Measurements from ENCODE around the gene FAR2.
A peak's percentile ranks its signal among the peaks of the same experiment; 100 is the strongest.

Gene FAR2

DNA sequence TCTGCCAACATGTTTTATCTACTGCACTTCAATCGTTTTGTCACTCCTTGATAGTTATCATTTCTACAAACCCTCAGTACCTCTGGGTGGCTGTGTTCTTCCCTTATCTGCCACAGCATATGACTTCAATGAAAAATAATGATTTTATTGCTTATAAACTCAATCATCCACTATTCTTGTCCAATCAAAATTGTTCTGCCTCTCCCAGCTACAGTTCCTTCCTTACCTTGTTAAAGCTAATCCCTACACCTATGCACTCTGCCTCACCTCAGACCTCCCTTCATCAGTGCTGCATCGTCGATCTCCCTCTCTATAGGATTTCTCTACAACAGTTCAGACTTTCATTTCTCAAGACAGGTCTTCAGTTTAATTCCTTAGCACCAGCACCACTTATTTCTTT, 173.1 kb downstream of the FAR2 start:
- no peak for TF ChIP-seq ZFX (IDR thresholded peaks at IDR 0.05; ENCODE audit: borderline replicate concordance)
- TF ChIP-seq, protein P1, sequence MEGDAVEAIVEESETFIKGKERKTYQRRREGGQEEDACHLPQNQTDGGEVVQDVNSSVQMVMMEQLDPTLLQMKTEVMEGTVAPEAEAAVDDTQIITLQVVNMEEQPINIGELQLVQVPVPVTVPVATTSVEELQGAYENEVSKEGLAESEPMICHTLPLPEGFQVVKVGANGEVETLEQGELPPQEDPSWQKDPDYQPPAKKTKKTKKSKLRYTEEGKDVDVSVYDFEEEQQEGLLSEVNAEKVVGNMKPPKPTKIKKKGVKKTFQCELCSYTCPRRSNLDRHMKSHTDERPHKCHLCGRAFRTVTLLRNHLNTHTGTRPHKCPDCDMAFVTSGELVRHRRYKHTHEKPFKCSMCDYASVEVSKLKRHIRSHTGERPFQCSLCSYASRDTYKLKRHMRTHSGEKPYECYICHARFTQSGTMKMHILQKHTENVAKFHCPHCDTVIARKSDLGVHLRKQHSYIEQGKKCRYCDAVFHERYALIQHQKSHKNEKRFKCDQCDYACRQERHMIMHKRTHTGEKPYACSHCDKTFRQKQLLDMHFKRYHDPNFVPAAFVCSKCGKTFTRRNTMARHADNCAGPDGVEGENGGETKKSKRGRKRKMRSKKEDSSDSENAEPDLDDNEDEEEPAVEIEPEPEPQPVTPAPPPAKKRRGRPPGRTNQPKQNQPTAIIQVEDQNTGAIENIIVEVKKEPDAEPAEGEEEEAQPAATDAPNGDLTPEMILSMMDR (IDR thresholded peaks at IDR 0.05) = no peak

DNA sequence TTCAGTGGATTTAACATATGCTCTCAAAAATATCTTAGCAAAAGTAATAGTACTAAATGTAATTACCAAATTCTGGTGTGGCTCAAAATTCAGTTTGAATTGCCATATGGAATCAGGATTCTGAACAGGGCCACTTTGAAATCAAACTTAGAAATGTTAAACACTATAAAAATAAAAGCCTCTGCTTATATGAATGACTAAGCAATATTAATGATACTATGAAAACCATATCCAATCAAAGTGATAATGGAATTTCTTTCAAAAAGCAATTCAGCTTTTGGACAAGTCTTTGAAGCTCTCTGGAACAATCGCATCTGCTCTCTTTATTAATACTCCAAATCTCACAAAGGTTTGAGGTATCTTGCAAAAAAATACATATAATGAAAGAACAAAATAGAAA, 180.3 kb downstream of the FAR2 start:
- TF ChIP-seq, protein P1 (IDR thresholded peaks at IDR 0.05) = no peak
- TF ChIP-seq ZFX (IDR thresholded peaks at IDR 0.05; ENCODE audit: borderline replicate concordance) = no peak
- no peak overlapping the region for H3K27ac ChIP-seq

More for the DNA sequence above, 173.1 kb downstream of the FAR2 start:
- no peak overlapping the region for H3K27ac ChIP-seq

DNA sequence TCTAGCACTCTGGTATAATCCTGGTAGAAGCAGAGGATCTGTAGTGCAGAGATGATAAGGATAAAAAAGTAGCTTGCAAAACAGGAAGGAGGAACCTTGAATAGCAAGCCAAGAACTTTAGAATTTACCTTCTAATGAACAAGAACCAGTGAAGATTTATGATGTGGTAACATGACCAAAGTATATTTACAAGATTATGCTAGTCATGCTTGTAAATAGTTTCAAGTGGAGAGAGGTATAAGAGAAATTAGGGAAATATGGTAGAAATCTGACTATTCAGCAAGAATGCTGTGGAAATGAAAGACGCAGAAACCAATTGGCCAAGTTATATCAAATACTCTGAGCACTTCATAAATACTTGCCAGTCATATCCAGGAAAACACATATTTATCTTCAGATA, 184.1 kb downstream of the FAR2 start:
- TF ChIP-seq, protein P1 (IDR thresholded peaks at IDR 0.05) = no peak
- no peak for TF ChIP-seq ZFX (IDR thresholded peaks at IDR 0.05; ENCODE audit: borderline replicate concordance)
- no peak overlapping the region for H3K27ac ChIP-seq

DNA sequence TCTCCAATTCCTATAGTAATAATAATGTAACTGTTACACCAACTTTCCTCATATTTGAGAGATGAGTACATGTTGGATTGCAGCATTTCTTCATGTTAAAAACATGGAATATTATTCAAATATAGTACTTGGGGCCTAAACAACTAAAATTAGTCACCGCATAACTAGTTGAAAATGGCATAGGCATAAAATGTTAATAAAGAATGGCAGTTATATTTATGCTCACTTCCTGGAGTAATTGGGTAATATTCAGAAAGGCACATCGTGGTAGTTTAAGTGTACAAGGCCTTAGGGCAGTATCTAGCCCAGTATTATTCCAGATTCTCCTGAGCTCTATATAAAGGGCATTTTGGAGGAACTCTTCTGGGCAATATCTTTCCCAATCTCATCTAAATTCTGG, 185.9 kb downstream of the FAR2 start:
- TF ChIP-seq, protein P1 (IDR thresholded peaks at IDR 0.05) = no peak
- no peak for TF ChIP-seq ZFX (IDR thresholded peaks at IDR 0.05; ENCODE audit: borderline replicate concordance)
- no peak overlapping the region for H3K27ac ChIP-seq

DNA sequence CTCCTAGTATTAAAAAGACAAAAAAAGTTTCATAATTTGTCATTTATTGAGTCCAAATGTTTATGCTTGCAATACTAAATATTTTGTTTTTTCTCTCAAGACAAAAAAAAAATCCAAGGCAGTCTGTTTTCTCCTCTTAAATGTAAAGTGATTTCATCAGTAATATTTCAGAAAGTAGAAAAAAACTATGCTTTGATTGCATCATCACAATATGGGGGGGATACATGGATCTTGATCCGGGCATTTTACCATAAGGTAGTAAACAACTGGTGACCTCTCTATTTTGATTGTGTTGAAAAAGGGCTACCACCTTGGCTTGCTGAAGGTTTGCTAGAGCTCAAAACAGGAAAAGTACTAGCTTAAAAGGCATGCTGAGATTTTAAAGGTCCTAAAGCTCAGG, 188.2 kb downstream of the FAR2 start:
- TF ChIP-seq, protein P1 (IDR thresholded peaks at IDR 0.05) = no peak
- no peak for TF ChIP-seq ZFX (IDR thresholded peaks at IDR 0.05; ENCODE audit: borderline replicate concordance)
- no peak overlapping the region for H3K27ac ChIP-seq

DNA sequence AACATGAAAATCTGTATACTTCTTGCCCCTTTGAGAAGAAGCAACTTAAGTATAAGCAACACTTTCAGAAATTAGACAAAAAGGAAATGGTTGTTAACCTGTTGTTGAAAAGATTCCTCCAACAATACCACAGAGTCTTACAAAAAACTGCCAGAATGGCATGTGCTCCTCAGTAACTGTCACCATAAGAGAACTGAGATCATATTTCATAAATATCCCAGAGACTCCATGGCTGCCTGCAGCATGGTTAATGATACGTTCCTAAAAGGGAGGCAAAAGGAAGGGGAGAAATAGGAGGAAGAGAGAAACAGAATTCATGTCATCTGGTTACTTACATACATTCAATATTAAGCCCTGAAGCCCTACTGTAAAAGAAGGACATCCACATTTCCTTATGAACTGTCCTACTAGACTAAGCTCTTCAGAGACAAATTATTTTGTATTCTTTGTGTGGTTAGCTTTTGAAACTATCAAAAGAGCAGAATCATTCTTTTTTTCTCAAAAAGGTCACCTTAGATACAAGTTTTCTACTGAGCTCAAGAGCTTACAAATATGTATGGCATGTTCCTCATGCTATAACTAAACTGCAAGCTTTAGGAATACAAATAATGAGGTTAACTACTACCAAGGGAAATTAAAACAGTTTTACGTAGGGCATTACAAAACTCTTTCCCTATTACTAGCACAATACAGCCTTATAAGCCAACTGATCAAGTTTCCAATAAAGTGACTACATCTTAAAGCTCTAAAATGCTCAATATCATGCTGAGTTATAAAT, 194.1 kb downstream of the FAR2 start:
- no peak for TF ChIP-seq ZFX (IDR thresholded peaks at IDR 0.05; ENCODE audit: borderline replicate concordance)
- TF ChIP-seq, protein P1 (IDR thresholded peaks at IDR 0.05) = no peak
- 0 out of 2 replicates have a peak overlapping the region, but pooled peaks have one; percentile 1 for H3K27ac ChIP-seq

DNA sequence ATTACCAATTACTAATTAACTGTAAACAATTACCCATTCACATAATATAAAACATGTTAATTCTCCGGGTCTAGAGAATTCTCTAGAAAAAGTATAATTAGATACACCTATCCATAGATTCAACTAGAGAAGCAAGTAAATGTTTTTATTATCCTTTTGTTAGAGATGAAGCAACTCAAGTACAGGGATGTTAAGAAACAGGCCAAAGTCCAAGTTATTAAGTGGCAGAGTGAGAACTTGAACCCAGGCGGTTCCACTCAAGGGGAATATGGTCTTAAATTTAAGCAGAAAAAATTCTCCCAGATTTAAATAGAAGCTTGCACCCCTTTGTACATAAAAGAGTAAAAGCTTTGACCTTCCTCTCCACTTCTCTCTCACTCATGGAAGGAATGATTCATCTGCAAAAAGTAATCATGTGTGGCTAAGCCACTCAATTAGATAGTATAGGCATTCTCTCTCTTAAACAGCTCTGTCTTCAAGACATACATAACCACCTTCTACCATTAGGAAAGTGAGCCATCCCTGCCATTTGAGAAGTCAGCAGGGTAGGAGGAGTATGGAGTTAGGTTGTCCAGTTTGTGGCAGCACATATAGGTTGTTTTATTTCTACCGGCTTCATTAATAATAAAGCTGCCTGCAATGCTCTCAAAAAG, 197.8 kb downstream of the FAR2 start:
- TF ChIP-seq, protein P1 (IDR thresholded peaks at IDR 0.05) = no peak
- no peak for TF ChIP-seq ZFX (IDR thresholded peaks at IDR 0.05; ENCODE audit: borderline replicate concordance)
- no peak overlapping the region for H3K27ac ChIP-seq
